Stomach (tissue), 19 donors: ENCODE measurements around the gene NFIX. TPM values are rescaled to one million over a fixed set of nuclear protein-coding genes. Genes with fewer than 3 reads are reported as not detected.

Experiments used
- DNase-seq, 2 donors: peaks; one replicate each; pipeline versions ENCODE4 v3.0.0 to v3.0.0-alpha.2; 2013 to 2019
- H3K27ac ChIP-seq, 5 donors: fragments of 200-600 bp in 4 of 5; sonication (generic) in 4 of 5; one replicate each; pipeline ENCODE4 v1.5.1; 2013 to 2019; ENCODE audit warnings: mild to moderate bottlenecking in 1 of 5, moderate library complexity in 1 of 5
- H3K27me3 ChIP-seq, 3 donors: fragments of 200-600 bp; sonication (generic); one replicate each; pipeline ENCODE4 v1.5.1; 2017 to 2019; ENCODE audit warnings: mixed run types in 1 of 3
- H3K36me3 ChIP-seq, 4 donors: fragments of 200-600 bp; sonication (generic); 1 replicate in 3 of 4; 2 replicates in 1 of 4; pipeline ENCODE4 v1.5.1; 2016 to 2019
- H3K4me1 ChIP-seq, 4 donors: fragments of 200-600 bp; sonication (generic); one replicate each; pipeline ENCODE4 v1.5.1; 2016 to 2019
- H3K4me3 ChIP-seq, 4 donors: fragments of 200-600 bp; sonication (generic) in 3 of 4; one replicate each; pipeline ENCODE4 v1.5.1; 2016 to 2019; ENCODE audit warnings: mild to moderate bottlenecking in 1 of 4
- H3K9me3 ChIP-seq, 4 donors: fragments of 200-600 bp; sonication (generic); one replicate each; pipeline ENCODE4 v1.5.1; 2016 to 2019
- CTCF ChIP-seq, 7 experiments: fragments of 450-650 bp in 4 of 7; fragments of 200-600 bp in 3 of 7; sonication (generic) in 3 of 7; IDR thresholded peaks; one replicate each; pipeline ENCODE4 v1.5.1; 2016 to 2019; ENCODE audit warnings: antibody characterized with exemption in 7 of 7, control low read depth in 2 of 7, mild to moderate bottlenecking in 1 of 7
- EP300 ChIP-seq: sonication (generic); formaldehyde crosslinking; IDR thresholded peaks from one replicate; pipeline ENCODE4 v1.6.1; 2017; ENCODE audit warnings: antibody characterized with exemption
- POLR2A ChIP-seq, 4 donors: fragments of 450-650 bp; IDR thresholded peaks; one replicate each; pipeline ENCODE4 v1.6.1; 2016; ENCODE audit warnings: antibody characterized with exemption in 4 of 4, control low read depth in 2 of 4, mild to moderate bottlenecking in 1 of 4, moderate library complexity in 1 of 4
- POLR2AphosphoS5 ChIP-seq, 3 donors: sonication (generic); formaldehyde crosslinking; IDR thresholded peaks; one replicate each; pipeline ENCODE4 v1.6.1; 2016; ENCODE audit warnings: antibody characterized with exemption in 3 of 3
- WGBS, 5 donors: extraction: QIAGEN DNeasy Blood & Tissue Kit in 3 of 5; methylation state at CpG; one replicate each; pipeline versions ENCODE4 v1.1.5 to v1.1.7; 2013 to 2018; 5-methylcytosine and 5-hydroxymethylcytosine counted together
- intact Hi-C: fragments of 100-400 bp; cut with DNase I; formaldehyde crosslinking; loops from one replicate; pipeline ENCODE4 v1.15.1; 2023; ENCODE audit warnings: low total_unique reads
- long read RNA-seq, 10 donors: transcript quantifications; one replicate each; lab custom pipeline, GENCODE V29; 2026
- polyA plus RNA-seq, 3 donors: library from polyadenylated mRNA; stranded (reverse); fragments of 200-250 nt; gene quantifications; one replicate each; pipeline ENCODE4 v1.2.3, GENCODE V29; 2013
- total RNA-seq, 5 donors: library from RNA; depleted of rRNA; stranded (reverse); fragments of >200 nt; gene quantifications; one replicate each; pipeline versions ENCODE4 v1.1.0 to v1.2.3, GENCODE V29; 2014 to 2016
- donor health status: healthy with polysubstance abuse.
- donor health status: Bipolar disorder and iron deficiency.
- donor health status: healthy.

NFIX gene
- total RNA-seq (100 to 1,000 TPM in 1 of 5 donors, 10 to 100 TPM in 4; 14.0 to 183 (median 63.3) TPM), polyA plus RNA-seq (10 to 100 TPM; 11.5 to 45.0 (median 30.2) TPM)
- long read RNA-seq, donor 1, partial matches to known transcripts, result 0 of 6 reads
- long read RNA-seq, donor 1, other reads (novel, unspliced or antisense), result 0 of 6 reads
- long read RNA-seq, donor 2, transcript NFIX-203 (10 exons, 3,143 nt), result major isoform, 5 of 16 reads
- long read RNA-seq, donor 2, partial matches to known transcripts, result 7 of 16 reads
- long read RNA-seq, donor 2, other reads (novel, unspliced or antisense), result 0 of 16 reads
- long read RNA-seq, donor 3, partial matches to known transcripts, result 0 of 6 reads
- long read RNA-seq, donor 3, other reads (novel, unspliced or antisense), result 0 of 6 reads
- long read RNA-seq, donor 4, partial matches to known transcripts, result 0 of 1 reads
- long read RNA-seq, donor 4, other reads (novel, unspliced or antisense), result 0 of 1 reads
- long read RNA-seq, donor 5, transcript NFIX-203 (10 exons, 3,143 nt), result major isoform, 6 of 50 reads
- long read RNA-seq, donor 5, partial matches to known transcripts, result 38 of 50 reads
- long read RNA-seq, donor 5, other reads (novel, unspliced or antisense), result 0 of 50 reads
- long read RNA-seq, donor 6, transcript NFIX-203 (10 exons, 3,143 nt), result major isoform, 7 of 12 reads
- long read RNA-seq, donor 6, partial matches to known transcripts, result 0 of 12 reads
- long read RNA-seq, donor 6, other reads (novel, unspliced or antisense), result 0 of 12 reads
- long read RNA-seq, donor 7, transcript NFIX-203 (10 exons, 3,143 nt), result major isoform, 6 of 31 reads
- long read RNA-seq, donor 7, partial matches to known transcripts, result 23 of 31 reads
- long read RNA-seq, donor 7, other reads (novel, unspliced or antisense), result 0 of 31 reads
- long read RNA-seq, donor 8, partial matches to known transcripts, result 13 of 18 reads
- long read RNA-seq, donor 8, other reads (novel, unspliced or antisense), result 0 of 18 reads
- long read RNA-seq, donor 9, partial matches to known transcripts, result 26 of 31 reads
- long read RNA-seq, donor 9, other reads (novel, unspliced or antisense), result 0 of 31 reads
- long read RNA-seq, donor 10, result 0 reads

GRCh38 chr19:12994701-12995595, at the start of gene NFIX:
Gene NFIX, plus strand, starts transcription at chr19:12995475. Its CDS starts 363 bp downstream, at chr19:12995838.
- H3K4me1 ChIP-seq, result peaks cover 20 to 48% (median 43%) of the 10 kb centered on the region in 4 donors
- WGBS, 5 donors, result 8 to 17% (median 13%) methylated on average over 23 to 83 of the region's 84 CpGs
- peaks cover 0 to 9% (median 8%) of the 10 kb centered on the region in 4 donors for H3K36me3 ChIP-seq
- H3K9me3 ChIP-seq, result no peaks in the 10 kb centered on the region
- intact Hi-C loops, result loop anchor here (5.0 kb wide), 1 partner anchor 37 kb away; no protein-coding TSS in a partner anchor
- peak; percentile 78 to 90 for DNase-seq
- H3K4me3 ChIP-seq, result peak within 1 kb of the TSS; percentile 76 to 82 (median 79)
- peak within 1 kb of the TSS; percentile 90 to 95 (median 94) for H3K27ac ChIP-seq
- H3K27me3 ChIP-seq, result peaks cover 0 to 10% (median 6%) of the 10 kb centered on the region in 3 donors
- no peak for TF ChIP-seq POLR2A (IDR thresholded peaks at IDR 0.05)
- TF ChIP-seq EP300, result no peak
- TF ChIP-seq POLR2AphosphoS5 (IDR thresholded peaks at IDR 0.05), result peak in 2 of 3 donors; percentile 50 to 51
- TF ChIP-seq CTCF (IDR thresholded peaks at IDR 0.05), result no peak

GRCh38 chr19:12945479-12946091, 49.7 kb upstream of the NFIX start, which contains the start of gene RAD23A:
Gene RAD23A, plus strand, starts transcription at chr19:12945862. Its CDS starts 87 bp downstream, at chr19:12945949.
- Histone ChIP-seq H3K9me3 (no peaks in the 10 kb centered on the region), H3K27ac (peak within 1 kb of the TSS; percentile 95 to 99 (median 97)), H3K4me1 (peaks cover 32 to 75% (median 69%) of the 10 kb centered on the region in 4 donors), H3K36me3 (peaks cover 75 to 78% (median 76%) of the 10 kb centered on the region in 4 donors), H3K4me3 (peak within 1 kb of the TSS; percentile 82 to 99 (median 88)), H3K27me3 (no peaks in the 10 kb centered on the region)
- TF ChIP-seq POLR2A (IDR thresholded peaks at IDR 0.05) (peak in 2 of 4 donors; percentile 36 to 74), EP300 (no peak), POLR2AphosphoS5 (IDR thresholded peaks at IDR 0.05) (peak; percentile 97 to 100 (median 99)), CTCF (IDR thresholded peaks at IDR 0.05) (peak in 1 of 7 experiments; percentile 6)
- DNase-seq, result peak; percentile 99 to 100
- intact Hi-C loops, result no loop called here
- 0 to 1% (median 1%) methylated on average over 25 to 62 of the region's 62 CpGs for WGBS, 5 donors

- intact Hi-C loops, result no loop called here
- H3K9me3 ChIP-seq, result no peaks in the 10 kb centered on the region
- peak; percentile 77 to 91 for DNase-seq
- no peaks in the 10 kb centered on the region for H3K27me3 ChIP-seq
- peaks cover 75 to 78% (median 76%) of the 10 kb centered on the region in 4 donors for H3K36me3 ChIP-seq
- peaks cover 26 to 68% (median 63%) of the 10 kb centered on the region in 4 donors for H3K4me1 ChIP-seq
- 0 to 1% (median 0%) methylated on average over 14 to 40 of the region's 40 CpGs for whole genome bisulfite sequencing, 5 donors
- H3K4me3 ChIP-seq, result peak overlapping the region; percentile 82 to 99 (median 88)
- no peak for TF ChIP-seq CTCF (IDR thresholded peaks at IDR 0.05)
- TF ChIP-seq POLR2A (IDR thresholded peaks at IDR 0.05), result no peak
- no peak for TF ChIP-seq EP300
- TF ChIP-seq POLR2AphosphoS5 (IDR thresholded peaks at IDR 0.05), result no peak
- peak overlapping the region; percentile 95 to 99 (median 97) for H3K27ac ChIP-seq
Measured at GRCh38 chr19:12946092-12946721, 49.1 kb upstream of the NFIX start.
